OCI-LY3 (cell line): ENCODE data around the gene LMAN2.

Experiments used
- H2AFZ ChIP-seq: fragments of 200-600, 300-600 bp; shearing (Covaris generic); 2 replicates; pipeline ENCODE4 v1.6.0; 2014; ENCODE audit warnings: antibody characterized with exemption, low read depth, low read length
- H3K27ac ChIP-seq: fragments of 200-600, 300-600 bp; sonication (generic); 2 replicates; pipeline ENCODE4 v1.5.1; 2014; ENCODE audit warnings: mild to moderate bottlenecking, low read length, moderate library complexity, mixed read lengths
- H3K27me3 ChIP-seq: fragments of 200-600, 300-600 bp; sonication (generic); 2 replicates; pipeline ENCODE4 v1.6.1; 2014; ENCODE audit warnings: low read depth, low read length, mixed read lengths
- H3K36me3 ChIP-seq: fragments of 200-600, 300-600 bp; sonication (generic); replicated peaks from 2 replicates; pipeline ENCODE3; 2014; ENCODE audit warnings: low read depth, low read length, mixed read lengths
- H3K4me1 ChIP-seq: fragments of 300-600, 200-600 bp; sonication (generic); 2 replicates; pipeline ENCODE4 v1.6.1; 2014; ENCODE audit warnings: low read length, mixed read lengths
- H3K4me2 ChIP-seq: fragments of 200-600, 300-600 bp; sonication (generic); 2 replicates; pipeline ENCODE4 v1.6.1; 2014; ENCODE audit warnings: low read length, mixed read lengths
- H3K4me3 ChIP-seq: fragments of 300-600, 200-600 bp; sonication (generic); 2 replicates; pipeline ENCODE4 v1.5.1; 2014; ENCODE audit warnings: antibody characterized with exemption, mild to moderate bottlenecking, low read length, moderate library complexity
- H3K79me2 ChIP-seq: fragments of 300-600, 200-600 bp; shearing (Covaris generic); 2 replicates; pipeline ENCODE4 v1.6.1; 2014; ENCODE audit warnings: mild to moderate bottlenecking, low read length, mixed read lengths
- H3K9ac ChIP-seq: fragments of 300-600, 200-600 bp; shearing (Covaris generic); 2 replicates; pipeline ENCODE4 v1.6.0; 2014; ENCODE audit warnings: mild to moderate bottlenecking, low read length, moderate library complexity
- H3K9me3 ChIP-seq: fragments of 200-600, 300-600 bp; shearing (Covaris generic); 2 replicates; pipeline ENCODE4 v1.6.1; 2014; ENCODE audit warnings: low read length, mixed read lengths; ENCODE audit not compliant: insufficient read depth
- H4K20me1 ChIP-seq: fragments of 200-600, 300-600 bp; sonication (generic); 2 replicates; pipeline ENCODE4 v1.6.1; 2016; ENCODE audit warnings: low read length, mixed read lengths; ENCODE audit not compliant: insufficient read depth
- EZH2phosphoT487 ChIP-seq: fragments of 200-600 bp; shearing (Covaris generic); IDR thresholded peaks from 2 replicates; pipeline ENCODE4 v1.6.1; 2018; ENCODE audit warnings: antibody characterized with exemption, mixed run types, low read depth
- TF ChIP-seq, protein P1 (sequence below): fragments of 200-600, 300-600 bp; sonication (generic); IDR thresholded peaks from 2 replicates; pipeline ENCODE4 v1.5.1; 2014; ENCODE audit warnings: antibody characterized with exemption, low read length, low read depth

The LMAN2 gene

DNA sequence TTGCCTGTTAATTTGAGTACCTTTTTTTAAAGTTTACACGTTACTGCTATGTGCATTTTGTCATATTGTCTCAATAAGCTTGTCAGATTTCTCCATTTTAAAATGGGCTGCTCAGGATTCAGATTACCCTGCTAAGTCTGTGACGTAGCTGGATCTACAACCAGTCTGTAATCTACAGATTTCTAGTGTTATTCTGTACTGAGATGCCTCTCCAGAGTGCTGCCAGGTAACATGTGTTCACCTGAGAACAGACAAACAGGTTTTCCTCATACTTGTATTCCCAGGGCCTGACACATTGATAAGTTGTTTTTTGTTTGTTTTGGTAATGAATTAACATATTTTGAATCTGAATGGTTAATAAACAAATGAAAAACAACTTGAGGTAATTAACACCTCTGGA is 63.3 kb downstream of the LMAN2 start:
- Histone ChIP-seq H3K27me3 (no peaks in the 10 kb centered on the region), H3K36me3 (peaks cover 63% of the 10 kb centered on the region)

More for the DNA sequence above, 63.3 kb downstream of the LMAN2 start:
- Histone ChIP-seq H3K27ac (no peak overlapping the region), H4K20me1 (0 out of 2 replicates have a peak, but pooled peaks cover 4% of the 10 kb centered on the region), H3K79me2 (no peaks in the 10 kb centered on the region), H3K9me3 (no peaks in the 10 kb centered on the region), H3K4me2 (no peak overlapping the region), H3K4me1 (peaks cover 13% of the 10 kb centered on the region), H2AFZ (no peak overlapping the region), H3K4me3 (no peak overlapping the region), H3K9ac (no peak overlapping the region)
- TF ChIP-seq EZH2phosphoT487 = no peak
- TF ChIP-seq, protein P1, sequence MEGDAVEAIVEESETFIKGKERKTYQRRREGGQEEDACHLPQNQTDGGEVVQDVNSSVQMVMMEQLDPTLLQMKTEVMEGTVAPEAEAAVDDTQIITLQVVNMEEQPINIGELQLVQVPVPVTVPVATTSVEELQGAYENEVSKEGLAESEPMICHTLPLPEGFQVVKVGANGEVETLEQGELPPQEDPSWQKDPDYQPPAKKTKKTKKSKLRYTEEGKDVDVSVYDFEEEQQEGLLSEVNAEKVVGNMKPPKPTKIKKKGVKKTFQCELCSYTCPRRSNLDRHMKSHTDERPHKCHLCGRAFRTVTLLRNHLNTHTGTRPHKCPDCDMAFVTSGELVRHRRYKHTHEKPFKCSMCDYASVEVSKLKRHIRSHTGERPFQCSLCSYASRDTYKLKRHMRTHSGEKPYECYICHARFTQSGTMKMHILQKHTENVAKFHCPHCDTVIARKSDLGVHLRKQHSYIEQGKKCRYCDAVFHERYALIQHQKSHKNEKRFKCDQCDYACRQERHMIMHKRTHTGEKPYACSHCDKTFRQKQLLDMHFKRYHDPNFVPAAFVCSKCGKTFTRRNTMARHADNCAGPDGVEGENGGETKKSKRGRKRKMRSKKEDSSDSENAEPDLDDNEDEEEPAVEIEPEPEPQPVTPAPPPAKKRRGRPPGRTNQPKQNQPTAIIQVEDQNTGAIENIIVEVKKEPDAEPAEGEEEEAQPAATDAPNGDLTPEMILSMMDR = no peak
